ENCODE data around the gene MICB.

DNA sequence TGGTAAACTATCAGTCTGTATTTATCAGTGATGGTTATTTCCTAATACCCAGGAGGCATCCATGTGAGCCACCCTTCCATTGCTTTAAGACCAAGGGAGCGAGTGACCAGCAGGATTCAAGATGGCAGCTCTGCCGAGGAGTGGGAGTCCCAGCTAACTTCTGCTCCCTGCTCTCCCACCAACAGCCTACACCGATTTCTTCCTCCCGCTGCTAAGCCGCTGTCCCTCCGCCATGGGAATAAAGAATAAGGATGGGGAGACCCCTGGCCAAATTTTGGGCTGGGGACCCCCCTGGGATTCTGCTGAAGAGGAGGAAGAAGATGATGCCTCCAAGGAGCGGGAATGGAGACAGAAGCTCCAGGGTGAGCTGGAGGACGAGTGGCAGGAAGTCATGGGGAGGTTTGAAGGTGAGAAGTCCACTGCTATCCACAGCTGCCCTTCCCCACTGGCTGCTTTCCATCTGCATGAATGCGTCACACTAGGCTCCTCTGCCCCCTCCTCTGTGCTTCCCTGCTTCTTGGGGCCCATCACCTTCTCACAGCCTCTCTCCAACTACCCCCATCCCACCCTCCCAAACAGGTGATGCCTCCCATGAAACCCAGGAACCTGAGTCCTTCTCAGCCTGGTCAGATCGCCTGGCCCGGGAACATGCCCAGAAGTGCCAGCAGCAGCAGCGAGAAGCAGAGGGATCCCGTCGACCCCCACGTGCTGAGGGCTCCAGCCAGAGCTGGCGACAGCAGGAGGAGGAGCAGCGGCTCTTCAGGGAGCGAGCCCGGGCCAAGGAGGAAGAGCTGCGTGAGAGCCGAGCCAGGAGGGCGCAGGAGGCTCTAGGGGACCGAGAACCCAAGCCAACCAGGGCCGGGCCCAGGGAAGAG is 59.7 kb downstream of the MICB start:
- no peak for TF ChIP-seq EZH2phosphoT487 (IDR thresholded peaks at IDR 0.05; ENCODE audit: borderline replicate concordance)
- TF ChIP-seq, protein P1, sequence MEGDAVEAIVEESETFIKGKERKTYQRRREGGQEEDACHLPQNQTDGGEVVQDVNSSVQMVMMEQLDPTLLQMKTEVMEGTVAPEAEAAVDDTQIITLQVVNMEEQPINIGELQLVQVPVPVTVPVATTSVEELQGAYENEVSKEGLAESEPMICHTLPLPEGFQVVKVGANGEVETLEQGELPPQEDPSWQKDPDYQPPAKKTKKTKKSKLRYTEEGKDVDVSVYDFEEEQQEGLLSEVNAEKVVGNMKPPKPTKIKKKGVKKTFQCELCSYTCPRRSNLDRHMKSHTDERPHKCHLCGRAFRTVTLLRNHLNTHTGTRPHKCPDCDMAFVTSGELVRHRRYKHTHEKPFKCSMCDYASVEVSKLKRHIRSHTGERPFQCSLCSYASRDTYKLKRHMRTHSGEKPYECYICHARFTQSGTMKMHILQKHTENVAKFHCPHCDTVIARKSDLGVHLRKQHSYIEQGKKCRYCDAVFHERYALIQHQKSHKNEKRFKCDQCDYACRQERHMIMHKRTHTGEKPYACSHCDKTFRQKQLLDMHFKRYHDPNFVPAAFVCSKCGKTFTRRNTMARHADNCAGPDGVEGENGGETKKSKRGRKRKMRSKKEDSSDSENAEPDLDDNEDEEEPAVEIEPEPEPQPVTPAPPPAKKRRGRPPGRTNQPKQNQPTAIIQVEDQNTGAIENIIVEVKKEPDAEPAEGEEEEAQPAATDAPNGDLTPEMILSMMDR (conservative IDR thresholded peaks at IDR 0.05; ENCODE audit: low read length): no peak
